SK-MEL-5 (cell line): ENCODE measurements around the gene NPL. TPM values are rescaled to one million over a fixed set of nuclear protein-coding genes. Genes with fewer than 3 reads are reported as not detected.

Experiments
- DNase-seq: peaks from one replicate; pipeline ENCODE4 v3.0.0-alpha.2; 2016; ENCODE audit warnings: low read depth, low spot score
- in situ Hi-C: cut with HindIII; loops from 2 replicates; pipeline ENCODE4 v1.10.0; 2016; ENCODE audit warnings: low sequenced_read_pairs, high pct_unique_total_duplicates, low pct_unique_long_range_greater_than_20kb
- total RNA-seq: library from RNA; depleted of rRNA; stranded (reverse); fragments of >200 nt; shearing (Covaris generic); gene quantifications from 2 replicates; pipeline ENCODE4 v1.2.3, GENCODE V29; 2014

Gene NPL
- total RNA-seq, 1 experiment from 2014 or later, result 7.0 TPM

DNA sequence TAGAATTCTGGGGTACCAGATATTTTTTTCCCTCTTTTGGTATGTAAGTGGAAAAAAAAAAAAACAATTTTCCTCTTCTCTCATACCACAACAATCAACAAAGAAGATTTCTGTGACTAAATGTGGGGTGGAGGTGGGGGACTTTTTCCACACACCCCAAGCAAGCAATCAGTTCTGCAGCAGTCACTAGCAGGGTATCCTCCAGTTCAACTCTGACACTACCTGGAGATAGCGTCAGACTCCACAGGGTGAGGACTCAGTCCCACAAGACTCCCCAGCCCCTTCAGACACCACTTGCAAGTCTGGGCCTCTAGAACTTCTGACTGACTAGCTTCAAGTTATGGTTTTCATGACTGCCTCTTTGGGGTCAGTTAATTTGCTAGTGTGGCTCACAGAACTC lies 55.8 kb downstream of the NPL start:
- no peak for DNase-seq
- in situ Hi-C loops, result no loop called here

DNA sequence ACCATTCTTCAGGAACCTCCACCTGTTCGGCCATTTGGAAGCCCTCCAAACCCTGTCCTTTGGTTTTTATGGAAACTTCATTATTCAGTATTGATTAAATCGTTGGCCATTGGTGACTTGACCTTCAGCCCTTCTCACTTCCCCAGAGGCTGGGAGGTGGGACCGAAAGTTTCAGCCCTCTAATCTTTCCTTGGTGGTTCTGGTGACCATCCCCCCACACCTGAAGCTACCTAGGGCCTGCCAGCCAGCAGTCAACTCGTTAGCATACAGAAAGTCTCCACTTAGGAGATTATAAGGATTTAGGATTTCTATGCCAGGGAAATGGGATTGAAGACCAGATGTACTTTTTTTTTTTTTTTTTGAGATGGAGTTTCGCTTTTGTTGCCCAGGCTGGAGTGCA lies 56.3 kb downstream of the NPL start:
- DNase-seq, result no peak
- in situ Hi-C loops, result no loop called here

DNA sequence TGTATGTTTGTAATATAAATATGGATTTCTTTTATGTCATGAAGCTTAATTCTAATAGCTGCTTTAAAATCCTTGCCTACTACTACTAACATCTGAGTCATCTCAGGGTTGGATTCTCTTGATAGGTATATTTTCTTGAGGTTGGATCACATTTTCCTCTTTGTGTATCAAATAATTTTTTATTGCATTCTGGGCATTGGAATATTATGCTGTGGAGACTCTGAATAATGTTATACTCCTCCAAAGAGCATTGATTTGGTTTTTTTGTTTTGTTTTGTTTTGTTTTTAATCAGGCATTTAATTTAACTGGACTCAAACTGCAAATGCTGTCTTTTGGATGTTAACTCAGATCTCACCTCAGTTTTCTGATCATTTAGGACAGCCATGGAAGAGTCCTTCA lies 57.5 kb downstream of the NPL start:
- DNase-seq, result no peak
- in situ Hi-C loops, result no loop called here

DNA sequence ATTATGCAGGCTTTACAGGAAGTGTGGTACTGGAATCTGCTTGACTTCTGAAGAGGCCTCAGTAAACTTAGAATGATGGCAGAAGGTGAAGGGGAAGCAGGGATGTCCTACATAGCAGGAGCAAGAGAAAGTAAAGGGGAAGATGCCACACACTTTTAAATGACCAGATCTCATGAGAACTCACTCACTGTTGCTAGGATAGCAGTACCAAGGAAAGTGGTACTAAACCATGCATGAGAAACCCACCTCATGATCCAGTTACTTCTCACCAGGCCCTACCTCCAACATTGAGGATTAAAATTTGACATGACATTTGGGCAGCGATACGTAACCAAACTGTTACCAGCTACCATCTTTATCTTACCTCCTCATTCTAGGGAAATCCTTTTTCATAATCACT lies 59.2 kb downstream of the NPL start:
- in situ Hi-C loops, result no loop called here
- no peak for DNase-seq

DNA sequence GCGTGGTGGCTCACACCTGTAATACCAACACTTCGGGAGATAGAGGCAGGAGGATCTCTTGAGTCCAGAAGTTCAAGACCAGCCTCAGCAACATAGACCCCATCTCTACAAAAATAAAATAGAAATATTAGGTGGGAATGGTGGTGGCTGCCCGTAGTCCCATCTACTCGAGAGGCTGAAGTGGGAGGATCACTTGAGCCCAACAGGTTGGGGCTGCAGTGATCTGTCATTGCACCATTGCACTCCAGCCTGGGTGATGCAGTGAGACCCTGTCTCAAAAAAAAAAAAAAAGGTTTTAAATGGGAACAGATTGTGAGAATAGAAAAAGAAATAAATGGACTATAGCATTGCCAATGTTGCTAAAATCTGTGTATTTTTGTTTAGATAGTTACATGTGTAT lies 60.7 kb downstream of the NPL start:
- in situ Hi-C loops, result no loop called here
- no peak for DNase-seq

DNA sequence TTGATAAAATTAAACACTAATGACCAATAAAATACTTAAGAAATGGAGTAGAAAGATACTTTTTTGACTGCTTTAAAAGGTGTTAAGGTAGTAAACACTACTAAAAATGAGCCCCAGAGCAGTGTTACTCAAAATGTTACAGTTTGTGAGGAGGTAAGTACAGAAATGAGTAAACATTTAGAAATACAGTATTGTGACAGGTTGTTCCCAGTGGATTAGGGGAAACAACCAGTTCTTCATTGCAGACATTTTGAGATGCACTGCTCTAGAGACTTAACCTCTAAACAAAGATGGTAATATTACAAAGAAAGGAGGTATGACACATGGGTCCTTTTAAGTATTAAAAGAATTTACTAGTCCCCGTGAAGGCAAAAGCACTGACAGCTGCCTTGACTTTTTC lies 62.3 kb downstream of the NPL start:
- no peak for DNase-seq
- in situ Hi-C loops, result no loop called here

DNA sequence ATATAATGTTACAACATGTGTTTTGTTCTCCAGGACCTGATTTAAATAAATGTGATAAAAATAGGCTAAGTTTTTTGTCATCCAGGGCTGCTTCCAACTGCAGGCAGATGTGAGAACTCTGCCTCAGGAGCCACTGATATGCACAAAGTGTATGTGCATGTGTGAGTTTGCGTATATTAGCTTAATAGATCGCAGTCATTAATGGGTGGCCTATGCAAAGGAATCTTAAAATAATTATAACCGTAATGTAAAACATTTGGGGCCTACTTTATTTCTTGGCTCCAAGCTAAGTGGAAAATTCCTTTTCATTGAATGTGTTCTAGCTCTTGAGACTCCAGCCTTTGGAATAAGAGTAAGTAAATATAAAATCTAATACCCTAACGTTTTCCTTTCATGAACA lies 66.3 kb downstream of the NPL start:
- in situ Hi-C loops, result no loop called here
- no peak for DNase-seq

DNA sequence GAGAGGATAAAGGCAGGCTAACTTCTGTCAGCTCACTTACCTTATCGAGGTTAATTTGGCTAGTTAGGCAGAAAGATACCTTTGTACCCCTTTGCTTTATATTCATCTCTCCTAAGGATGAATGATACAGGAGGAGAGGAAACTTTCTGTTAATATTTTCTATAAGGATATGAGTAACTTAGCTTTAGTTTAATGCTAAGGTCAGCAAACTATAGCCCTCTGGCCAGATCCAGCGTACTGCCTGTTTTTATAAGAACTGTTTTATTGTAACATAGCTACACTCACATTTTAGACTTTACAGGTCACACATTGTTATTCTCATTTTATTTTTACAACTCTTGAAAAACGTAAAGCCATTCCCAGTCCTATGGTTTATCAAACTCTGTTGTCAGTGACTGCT lies 67.6 kb downstream of the NPL start:
- no peak for DNase-seq
- in situ Hi-C loops, result no loop called here

DNA sequence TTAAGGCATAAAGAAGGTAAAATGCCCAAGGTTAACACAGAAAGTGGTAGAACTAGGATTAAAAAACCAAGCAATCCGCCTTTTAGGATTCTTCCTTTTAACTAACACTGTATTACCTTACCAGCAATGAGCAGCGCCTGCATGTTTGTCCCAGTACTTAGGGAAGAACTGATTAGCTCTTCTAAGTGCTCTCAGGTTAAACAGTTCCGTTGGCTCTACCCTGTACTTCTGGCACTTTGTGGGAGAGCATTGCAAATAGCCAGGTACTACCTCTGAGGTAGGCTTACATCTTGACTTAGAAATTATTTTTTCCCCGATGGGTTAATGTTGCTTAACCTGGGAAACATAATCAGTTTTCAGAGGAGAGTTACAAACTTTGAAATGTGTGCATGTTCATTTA lies 71.1 kb downstream of the NPL start:
- DNase-seq, result no peak
- in situ Hi-C loops, result no loop called here

DNA sequence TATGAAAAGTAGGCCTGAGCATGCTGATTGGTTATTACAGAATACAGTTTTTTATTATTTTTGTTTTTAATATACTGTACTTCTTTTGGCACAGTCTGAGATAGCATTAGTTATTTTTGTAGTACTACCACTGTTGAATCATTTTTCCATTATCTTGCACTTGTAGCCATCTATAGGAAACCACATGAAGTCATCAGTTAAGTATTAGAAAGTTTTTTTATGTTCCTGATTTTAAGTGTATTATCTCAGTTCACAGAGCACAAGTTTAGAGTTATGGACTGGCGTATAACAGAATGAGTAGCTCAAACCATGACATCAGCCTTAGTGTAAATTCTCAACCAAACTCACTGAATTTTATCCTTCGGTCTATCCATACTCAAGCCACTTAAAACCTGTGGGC lies 72.4 kb downstream of the NPL start:
- DNase-seq, result no peak
- in situ Hi-C loops, result no loop called here

DNA sequence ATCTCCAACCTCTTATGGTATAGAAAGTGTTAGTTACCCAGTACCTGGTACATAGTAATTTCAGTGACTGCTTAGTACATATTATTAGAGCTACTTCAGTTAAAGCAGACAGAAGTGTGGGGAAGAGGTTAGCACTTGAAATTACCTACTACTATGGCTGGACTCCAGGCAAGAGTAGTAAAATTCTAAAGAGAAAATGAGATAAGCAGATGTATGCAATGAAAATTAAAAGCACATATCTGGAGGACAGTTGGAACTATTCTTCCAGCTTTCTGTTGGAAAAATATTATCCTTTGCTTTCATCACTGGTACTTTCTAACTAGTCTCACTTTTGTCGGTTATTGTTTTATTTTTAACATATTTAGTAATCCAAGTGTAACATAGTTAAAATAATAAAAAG lies 73.3 kb downstream of the NPL start:
- in situ Hi-C loops, result no loop called here
- DNase-seq, result no peak

DNA sequence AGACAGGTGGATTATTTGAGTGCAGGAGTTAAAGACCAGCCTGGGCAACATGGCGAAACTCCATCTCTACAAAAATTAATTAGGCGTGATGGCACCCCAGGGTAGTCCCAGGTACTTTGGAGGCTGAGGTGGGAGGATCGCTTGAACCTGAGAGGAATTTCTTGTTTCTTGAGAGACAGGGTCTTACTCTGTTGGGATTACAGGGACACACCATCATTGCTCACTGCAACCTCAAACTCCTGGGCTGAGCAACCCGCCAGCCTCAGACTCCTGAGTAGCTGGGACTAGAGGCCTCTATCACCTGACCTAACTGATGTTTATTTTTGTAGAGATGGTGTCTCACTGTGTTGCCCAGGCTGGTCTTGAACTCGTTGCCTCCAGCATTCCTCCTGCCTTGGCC lies 74.4 kb downstream of the NPL start:
- no peak for DNase-seq
- in situ Hi-C loops, result no loop called here

DNA sequence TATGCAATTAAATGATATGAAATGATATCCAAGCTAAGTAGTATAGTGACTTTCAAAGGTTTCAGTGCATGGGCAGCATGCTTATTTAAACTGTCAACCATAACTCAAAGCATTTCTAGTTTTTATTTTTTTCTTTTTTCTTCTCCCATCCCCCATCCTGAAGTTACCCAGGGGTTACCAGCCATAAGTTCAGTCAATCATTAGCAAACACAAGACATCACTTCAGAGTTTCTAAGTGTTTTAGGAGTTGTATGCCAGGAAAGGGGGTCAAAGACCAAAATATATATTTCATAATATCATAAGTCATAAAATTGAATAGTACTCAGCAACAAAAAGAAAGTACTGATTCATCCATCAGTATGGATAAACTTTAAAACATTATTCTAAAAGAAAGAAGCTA lies 78.3 kb downstream of the NPL start:
- in situ Hi-C loops, result no loop called here
- no peak for DNase-seq

DNA sequence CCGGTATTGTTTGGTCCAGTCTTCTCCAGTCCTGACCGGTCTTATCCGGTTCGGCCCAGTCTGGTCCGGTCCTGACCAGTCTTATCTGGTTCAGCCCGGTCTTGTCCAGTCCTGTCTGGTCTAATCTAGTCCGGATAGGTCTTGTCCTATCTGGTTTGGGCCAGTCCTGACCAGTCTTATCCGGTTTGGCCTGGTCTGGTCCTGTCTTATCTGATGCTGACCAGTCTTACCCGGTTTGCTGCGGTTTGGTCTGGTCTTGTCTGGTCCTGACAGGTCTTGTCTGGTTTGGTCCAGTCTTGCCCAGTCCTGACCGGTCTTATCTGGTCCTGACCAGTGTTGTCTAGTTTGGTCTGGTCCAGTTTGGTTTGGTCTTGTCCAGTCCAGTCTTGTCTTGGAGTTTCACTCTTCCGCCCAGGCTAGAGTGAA lies 79.7 kb downstream of the NPL start:
- DNase-seq, result no peak

DNA sequence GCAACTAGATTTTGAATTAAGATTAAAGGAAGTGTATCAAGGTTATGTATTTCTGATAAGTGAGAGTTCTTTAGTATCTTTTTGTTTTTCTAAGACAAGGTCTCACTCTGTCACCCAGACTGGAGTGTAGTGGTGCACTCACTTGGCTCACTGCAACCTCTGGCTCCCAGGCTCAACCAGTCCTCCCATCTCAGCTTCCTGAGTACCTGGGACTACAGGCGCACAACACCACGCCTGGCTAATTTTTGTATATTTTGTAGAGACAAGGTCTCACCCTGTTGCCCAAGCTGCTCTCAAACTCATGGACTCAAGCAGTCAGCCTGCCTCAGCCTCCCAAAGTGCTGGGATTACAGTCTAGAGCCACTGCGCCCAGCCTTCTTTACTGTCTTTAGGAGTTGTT lies 83.3 kb downstream of the NPL start:
- in situ Hi-C loops, result no loop called here
- no peak for DNase-seq

More for the DNA sequence above, 79.7 kb downstream of the NPL start:
- in situ Hi-C loops, result no loop called here

DNA sequence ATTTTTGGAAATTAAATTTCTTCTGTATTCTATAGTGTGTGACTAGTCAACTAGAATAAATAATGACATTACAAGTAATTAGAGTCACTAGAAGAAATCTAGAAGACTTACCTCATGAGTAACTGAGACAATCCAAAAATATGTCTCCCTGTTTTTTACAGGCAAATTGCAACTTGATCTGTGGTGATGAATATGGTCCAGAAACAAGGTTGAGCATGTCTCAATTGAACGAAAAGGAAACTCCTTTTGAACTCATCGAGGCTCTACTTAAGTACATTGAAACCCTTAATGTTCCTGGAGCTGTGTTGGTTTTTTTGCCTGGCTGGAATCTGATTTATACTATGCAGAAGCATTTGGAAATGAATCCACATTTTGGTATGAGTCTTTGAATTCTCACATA lies 86.3 kb downstream of the NPL start:
- in situ Hi-C loops, result no loop called here
- DNase-seq, result no peak

DNA sequence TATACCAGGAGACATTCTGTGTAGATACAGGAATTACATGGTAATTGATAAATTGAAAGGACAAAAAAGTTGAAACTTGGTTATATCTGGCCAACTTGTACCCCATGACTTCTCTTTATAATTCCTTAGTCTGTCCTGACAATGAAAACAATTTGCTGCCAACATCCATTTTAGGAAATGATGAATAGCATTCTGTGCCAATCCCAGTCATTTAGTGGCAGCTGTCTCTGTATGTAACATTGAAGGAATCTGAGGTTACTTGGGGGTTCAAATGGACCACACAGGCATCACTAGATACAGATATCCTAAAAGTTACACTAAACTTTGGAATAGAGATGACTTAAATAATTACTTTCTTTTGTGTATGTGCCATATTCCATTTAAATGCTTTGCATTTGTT lies 87.8 kb downstream of the NPL start:
- no peak for DNase-seq
- in situ Hi-C loops, result no loop called here

DNA sequence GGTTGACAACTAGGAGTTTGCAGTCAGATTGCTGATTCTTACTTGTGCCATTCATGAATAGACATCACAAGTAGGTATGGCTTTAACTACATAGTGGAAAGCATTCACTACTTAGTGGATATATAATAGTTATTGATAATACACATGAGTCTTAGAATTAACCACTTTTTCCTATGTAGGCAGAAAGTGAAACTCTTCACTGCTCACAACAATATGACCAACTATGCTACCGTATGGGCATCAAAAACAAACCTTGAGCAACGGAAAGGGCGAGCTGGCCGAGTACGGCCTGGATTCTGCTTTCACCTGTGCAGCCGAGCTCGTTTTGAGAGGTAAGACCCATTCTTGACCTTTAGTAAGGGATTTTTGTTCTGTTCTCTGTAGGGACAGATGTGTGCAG lies 88.3 kb downstream of the NPL start:
- no peak for DNase-seq
- in situ Hi-C loops, result no loop called here
